Fibroblast of lung (primary cell): ENCODE data around the gene PLD1. TPM values are rescaled to one million over a fixed set of nuclear protein-coding genes. Genes with fewer than 3 reads are reported as not detected.

ENCODE experiments used
- DNase-seq, 2 donors: peaks; one replicate each; pipeline versions ENCODE4 v3.0.0 to v3.0.0-alpha.2; 2010; ENCODE audit warnings: low read depth in 2 of 2
- H2AFZ ChIP-seq: 2 replicates; pipeline ENCODE4 v1.5.1; 2012; ENCODE audit warnings: low read length, control low read depth, inconsistent platforms
- H3K27ac ChIP-seq: 2 replicates; pipeline ENCODE4 v1.5.1; 2011; ENCODE audit warnings: low read length, control low read depth; ENCODE audit not compliant: insufficient read depth
- H3K27me3 ChIP-seq: 2 replicates; pipeline ENCODE4 v1.5.1; 2011; ENCODE audit warnings: mild to moderate bottlenecking, low read length; ENCODE audit not compliant: control insufficient read depth, insufficient read depth
- H3K36me3 ChIP-seq: 2 replicates; pipeline ENCODE4 v1.5.1; 2011; ENCODE audit warnings: low read length; ENCODE audit not compliant: control insufficient read depth, insufficient read depth
- H3K4me1 ChIP-seq: 2 replicates; pipeline ENCODE4 v1.5.1; 2011; ENCODE audit warnings: low read length; ENCODE audit not compliant: control insufficient read depth, insufficient read depth; ENCODE audit errors: extremely low read depth
- H3K4me2 ChIP-seq: 2 replicates; pipeline ENCODE4 v1.5.1; 2011; ENCODE audit warnings: low read length, control low read depth; ENCODE audit not compliant: insufficient read depth; ENCODE audit errors: extremely low read depth
- H3K4me3 ChIP-seq, 4 experiments: fragments of 200-600 bp in 1 of 4; sonication (generic) in 1 of 4; replicated peaks in 1 of 4; 2 replicates each; pipeline ENCODE4 v1.5.1; 2011 to 2016; ENCODE audit warnings: low read length in 4 of 4, low read depth in 3 of 4, mild to moderate bottlenecking in 3 of 4, control low read depth in 2 of 4, inconsistent platforms in 1 of 4, mixed read lengths in 1 of 4; ENCODE audit not compliant: insufficient read depth in 1 of 4; ENCODE audit errors: control extremely low read depth in 1 of 4
- H3K79me2 ChIP-seq: 2 replicates; pipeline ENCODE4 v1.5.1; 2012; ENCODE audit warnings: mild to moderate bottlenecking, low read length, inconsistent platforms; ENCODE audit not compliant: control insufficient read depth, insufficient read depth
- H3K9ac ChIP-seq: 2 replicates; pipeline ENCODE4 v1.5.1; 2011; ENCODE audit warnings: mild to moderate bottlenecking, low read length, control low read depth; ENCODE audit not compliant: insufficient read depth
- H3K9me3 ChIP-seq: 2 replicates; pipeline ENCODE4 v1.5.1; 2012; ENCODE audit warnings: low read depth, low read length; ENCODE audit not compliant: control insufficient read depth, insufficient read depth
- H4K20me1 ChIP-seq: 2 replicates; pipeline ENCODE4 v1.5.1; 2011; ENCODE audit warnings: low read length; ENCODE audit not compliant: control insufficient read depth, insufficient read depth; ENCODE audit errors: extremely low read depth
- EZH2 ChIP-seq: IDR thresholded peaks from 2 replicates; pipeline ENCODE4 v1.5.1; 2012; ENCODE audit warnings: low read length, control low read depth, mild to moderate bottlenecking; ENCODE audit errors: missing control alignments
- polyA plus RNA-seq, 2 donors: library from polyadenylated mRNA; depleted of rRNA in 1 of 2; stranded (reverse) in 1 of 2; unstranded in 1 of 2; fragments of >200 nt; gene quantifications; 2 replicates each; pipeline ENCODE4 v1.2.1, GENCODE V29; 2011 to 2012; ENCODE audit warnings: missing spikeins in 1 of 2
- total RNA-seq: library from RNA; depleted of rRNA; stranded (reverse); fragments of >200 nt; gene quantifications from 2 replicates; pipeline ENCODE4 v1.2.1, GENCODE V29; 2014
- TF ChIP-seq, protein P1 (sequence below), 2 donors: IDR thresholded peaks in 1 of 2; conservative IDR thresholded peaks in 1 of 2; 1 replicate in 1 of 2; 2 replicates in 1 of 2; pipeline ENCODE4 v1.5.1; 2011 to 2012; ENCODE audit warnings: low read length in 2 of 2, control low read depth in 1 of 2, inconsistent platforms in 1 of 2, low read depth in 1 of 2, mild to moderate bottlenecking in 1 of 2

Gene PLD1
- total and polyA plus RNA-seq, 2 donors (not counting 1 experiment from before 2014, with no cell fraction given) = 10.8 to 18.8 TPM

DNA sequence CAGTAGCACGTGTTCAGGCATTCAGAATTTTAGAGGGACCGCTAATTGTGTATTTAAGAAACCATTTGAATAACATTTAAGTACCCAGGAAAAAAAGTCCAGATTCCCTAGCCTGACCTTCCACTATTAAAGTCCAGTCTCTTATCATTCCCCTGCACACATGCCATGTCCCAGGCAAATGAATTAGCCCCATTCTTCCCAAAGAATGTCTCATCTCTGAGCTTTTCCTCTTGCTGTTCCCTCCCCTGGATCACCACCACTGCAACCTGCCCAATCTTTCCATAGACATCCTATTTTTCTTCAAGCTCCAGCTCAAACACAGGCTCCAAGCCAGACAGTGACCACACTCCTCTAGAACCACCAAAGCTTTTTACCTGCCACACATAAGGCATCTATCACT is 25.9 kb downstream of the PLD1 start:
- no peak for DNase-seq
- H3K79me2 ChIP-seq = no peaks in the 10 kb centered on the region

GRCh38 chr3:171783626-171784025 is 26.7 kb downstream of the PLD1 start:
- TF ChIP-seq, protein P1, sequence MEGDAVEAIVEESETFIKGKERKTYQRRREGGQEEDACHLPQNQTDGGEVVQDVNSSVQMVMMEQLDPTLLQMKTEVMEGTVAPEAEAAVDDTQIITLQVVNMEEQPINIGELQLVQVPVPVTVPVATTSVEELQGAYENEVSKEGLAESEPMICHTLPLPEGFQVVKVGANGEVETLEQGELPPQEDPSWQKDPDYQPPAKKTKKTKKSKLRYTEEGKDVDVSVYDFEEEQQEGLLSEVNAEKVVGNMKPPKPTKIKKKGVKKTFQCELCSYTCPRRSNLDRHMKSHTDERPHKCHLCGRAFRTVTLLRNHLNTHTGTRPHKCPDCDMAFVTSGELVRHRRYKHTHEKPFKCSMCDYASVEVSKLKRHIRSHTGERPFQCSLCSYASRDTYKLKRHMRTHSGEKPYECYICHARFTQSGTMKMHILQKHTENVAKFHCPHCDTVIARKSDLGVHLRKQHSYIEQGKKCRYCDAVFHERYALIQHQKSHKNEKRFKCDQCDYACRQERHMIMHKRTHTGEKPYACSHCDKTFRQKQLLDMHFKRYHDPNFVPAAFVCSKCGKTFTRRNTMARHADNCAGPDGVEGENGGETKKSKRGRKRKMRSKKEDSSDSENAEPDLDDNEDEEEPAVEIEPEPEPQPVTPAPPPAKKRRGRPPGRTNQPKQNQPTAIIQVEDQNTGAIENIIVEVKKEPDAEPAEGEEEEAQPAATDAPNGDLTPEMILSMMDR (conservative IDR thresholded peaks at IDR 0.05 in 1 of 2, IDR thresholded peaks at IDR 0.05 in 1 of 2; ENCODE audit: low read depth in 1 of 2, low read length in 2 of 2) = no peak
- TF ChIP-seq EZH2 = no peak
- H3K4me2 ChIP-seq = no peak overlapping the region
- no peaks in the 10 kb centered on the region for H3K36me3 ChIP-seq
- no peaks in the 10 kb centered on the region for H3K9me3 ChIP-seq
- H3K27ac ChIP-seq = no peak overlapping the region
- H3K9ac ChIP-seq = no peak overlapping the region
- H4K20me1 ChIP-seq = no peaks in the 10 kb centered on the region
- no peak for DNase-seq
- H3K27me3 ChIP-seq = no peaks in the 10 kb centered on the region
- H3K4me3 ChIP-seq = no peak overlapping the region
- H2AFZ ChIP-seq = no peak overlapping the region
- H3K79me2 ChIP-seq = no peaks in the 10 kb centered on the region
- H3K4me1 ChIP-seq = no peaks in the 10 kb centered on the region

More for the DNA sequence above, 25.9 kb downstream of the PLD1 start:
- no peak overlapping the region for H2AFZ ChIP-seq
- no peaks in the 10 kb centered on the region for H4K20me1 ChIP-seq
- no peak overlapping the region for H3K27ac ChIP-seq
- no peaks in the 10 kb centered on the region for H3K36me3 ChIP-seq
- H3K9ac ChIP-seq = no peak overlapping the region
- no peak overlapping the region for H3K4me3 ChIP-seq
- no peak for TF ChIP-seq EZH2
- TF ChIP-seq, protein P1 (conservative IDR thresholded peaks at IDR 0.05 in 1 of 2, IDR thresholded peaks at IDR 0.05 in 1 of 2; ENCODE audit: low read depth in 1 of 2, low read length in 2 of 2) = no peak
- no peaks in the 10 kb centered on the region for H3K9me3 ChIP-seq
- no peak overlapping the region for H3K4me2 ChIP-seq
- H3K4me1 ChIP-seq = no peaks in the 10 kb centered on the region
- no peaks in the 10 kb centered on the region for H3K27me3 ChIP-seq

- Histone ChIP-seq H3K9me3 (no peaks in the 10 kb centered on the region), H3K4me3 (no peak overlapping the region), H3K36me3 (no peaks in the 10 kb centered on the region), H2AFZ (no peak overlapping the region), H3K79me2 (no peaks in the 10 kb centered on the region), H3K4me2 (no peak overlapping the region), H3K9ac (no peak overlapping the region), H3K27me3 (no peaks in the 10 kb centered on the region), H3K27ac (no peak overlapping the region), H4K20me1 (no peaks in the 10 kb centered on the region), H3K4me1 (no peaks in the 10 kb centered on the region)
- TF ChIP-seq EZH2 = no peak
- TF ChIP-seq, protein P1 (conservative IDR thresholded peaks at IDR 0.05 in 1 of 2, IDR thresholded peaks at IDR 0.05 in 1 of 2; ENCODE audit: low read depth in 1 of 2, low read length in 2 of 2) = no peak
- peak in 1 of 2 donors; percentile 82 for DNase-seq
These were observed 27.2 kb downstream of the PLD1 start for GRCh38 chr3:171783086-171783485.
